ENCODE measurements around the gene UPK2. TPM values are rescaled to one million over a fixed set of nuclear protein-coding genes. Genes with fewer than 3 reads are reported as not detected.

UPK2 gene
- polyA plus RNA-seq, 1 of the 3 experiments (the other 2 are of a cell fraction), result 0.15 TPM

GRCh38 chr11:118930094-118930712 lies 25.9 kb upstream of the UPK2 start (continued):
- no peak for TF ChIP-seq REST (IDR thresholded peaks at IDR 0.05; ENCODE audit: low read depth, low read length)
- TF ChIP-seq RFX5 (IDR thresholded peaks at IDR 0.05; ENCODE audit: low read length), result no peak
- no peak for TF ChIP-seq TAF1 (IDR thresholded peaks at IDR 0.05; ENCODE audit: borderline replicate concordance, low read depth, low read length)
- TF ChIP-seq POLR2AphosphoS5 (IDR thresholded peaks at IDR 0.05; ENCODE audit: low read depth, low read length), result no peak
- no peak for TF ChIP-seq EP300 (IDR thresholded peaks at IDR 0.05; ENCODE audit: borderline replicate concordance in 1 of 2, low read depth in 1 of 2, low read length in 1 of 2)
- no peak for TF ChIP-seq FOXM1 (IDR thresholded peaks at IDR 0.05; ENCODE audit: low read depth)
- peak; percentile 92 for TF ChIP-seq CTCF (IDR thresholded peaks at IDR 0.05)
- TF ChIP-seq RXRA (IDR thresholded peaks at IDR 0.05; ENCODE audit: borderline replicate concordance, low read depth), result no peak
- no peak for TF ChIP-seq PBX3 (IDR thresholded peaks at IDR 0.05)
- no peak for TF ChIP-seq RCOR1 (IDR thresholded peaks at IDR 0.05; ENCODE audit: low read length)
- no peak for TF ChIP-seq GABPA (IDR thresholded peaks at IDR 0.05; ENCODE audit: low read depth)
- TF ChIP-seq SIN3A (IDR thresholded peaks at IDR 0.05; ENCODE audit: borderline replicate concordance, low read depth, low read length), result no peak
- no peak for TF ChIP-seq GATA2 (CRISPR knock-in tag; IDR thresholded peaks at IDR 0.05)
- no peak for TF ChIP-seq MEF2A (IDR thresholded peaks at IDR 0.05; ENCODE audit: borderline replicate concordance, low read depth)
- TF ChIP-seq NFIC (IDR thresholded peaks at IDR 0.05; ENCODE audit: borderline replicate concordance), result no peak; the same call in 1 of the 2 replicates
- no peak for TF ChIP-seq TEAD4 (IDR thresholded peaks at IDR 0.05; ENCODE audit: borderline replicate concordance, insufficient read depth)
